Sigmoid colon (tissue), 7 donors: ENCODE results near the gene SLC7A7. TPM values are rescaled to one million over a fixed set of nuclear protein-coding genes. Genes with fewer than 3 reads are reported as not detected.

ENCODE experiments used
- DNase-seq: peaks from one replicate; pipeline ENCODE4 v3.0.0-alpha.2; 2019
- H3K27ac ChIP-seq, 4 donors: fragments of 200-600 bp; sonication (generic); one replicate each; pipeline ENCODE4 v1.5.1; 2016 to 2019; ENCODE audit warnings: mild to moderate bottlenecking in 1 of 4
- H3K27me3 ChIP-seq, 3 donors: fragments of 200-600 bp; sonication (generic); one replicate each; pipeline ENCODE4 v1.5.1; 2019; ENCODE audit warnings: mild to moderate bottlenecking in 1 of 3
- H3K36me3 ChIP-seq, 4 donors: fragments of 200-600 bp; sonication (generic); one replicate each; pipeline ENCODE4 v1.5.1; 2016 to 2019
- H3K4me1 ChIP-seq, 4 donors: fragments of 200-600 bp; sonication (generic); one replicate each; pipeline ENCODE4 v1.5.1; 2017 to 2019
- H3K4me3 ChIP-seq, 4 donors: fragments of 200-600 bp; sonication (generic); one replicate each; pipeline ENCODE4 v1.5.1; 2017 to 2019; ENCODE audit warnings: mild to moderate bottlenecking in 2 of 4, moderate library complexity in 1 of 4
- H3K9me3 ChIP-seq, 4 donors: fragments of 200-600 bp in 3 of 4; sonication (generic) in 3 of 4; one replicate each; pipeline versions ENCODE4 v1.5.1 to v1.6.1; 2013 to 2019
- EP300 ChIP-seq, 4 donors: sonication (generic); formaldehyde crosslinking; IDR thresholded peaks; one replicate each; pipeline ENCODE4 v1.6.1; 2017; ENCODE audit warnings: antibody characterized with exemption in 4 of 4
- POLR2A ChIP-seq, 2 donors: fragments of 450-650 bp; IDR thresholded peaks; one replicate each; pipeline ENCODE4 v1.6.1; 2016; ENCODE audit warnings: antibody characterized with exemption in 2 of 2, mild to moderate bottlenecking in 2 of 2, moderate library complexity in 2 of 2
- POLR2AphosphoS5 ChIP-seq, 4 donors: sonication (generic); formaldehyde crosslinking; IDR thresholded peaks; one replicate each; pipeline ENCODE4 v1.6.1; 2017; ENCODE audit warnings: antibody characterized with exemption in 4 of 4
- WGBS, 2 donors: extraction: QIAGEN DNeasy Blood & Tissue Kit; methylation state at CpG; one replicate each; pipeline ENCODE4 v1.1.7; 2013; 5-methylcytosine and 5-hydroxymethylcytosine counted together
- intact Hi-C: fragments of 100-400 bp; cut with DNase I; formaldehyde crosslinking; loops from one replicate; pipeline ENCODE4 v1.15.1; 2023
- polyA plus RNA-seq, 3 donors: library from polyadenylated mRNA; stranded (reverse); fragments of 200-250 nt; gene quantifications; one replicate each; pipeline ENCODE4 v1.2.3, GENCODE V29; 2013
- total RNA-seq, 4 donors: library from RNA; depleted of rRNA; stranded (reverse); fragments of >200 nt; gene quantifications; one replicate each; pipeline ENCODE4 v1.1.0, GENCODE V29; 2016
- TF ChIP-seq, protein P1 (sequence below), 4 experiments: fragments of 450-650 bp in 3 of 4; fragments of 200-600 bp in 1 of 4; IDR thresholded peaks; one replicate each; pipeline ENCODE4 v1.5.1; 2016 to 2019; ENCODE audit warnings: antibody characterized with exemption in 4 of 4, mild to moderate bottlenecking in 3 of 4, moderate library complexity in 2 of 4
- donor health status: healthy with polysubstance abuse.
- donor health status: Bipolar disorder and iron deficiency.
- donor health status: healthy.

SLC7A7 gene
- total and polyA plus RNA-seq, 7 donors, result 15.6 to 23.5 (median 16.4) TPM

- Histone ChIP-seq H3K9me3 (no peaks in the 10 kb centered on the region), H3K27ac (no peak overlapping the region), H3K4me3 (no peak overlapping the region), H3K27me3 (no peaks in the 10 kb centered on the region), H3K36me3 (no peaks in the 10 kb centered on the region), H3K4me1 (no peaks in the 10 kb centered on the region)
- TF ChIP-seq EP300 (IDR thresholded peaks at IDR 0.05), result no peak
- no peak for TF ChIP-seq POLR2A (IDR thresholded peaks at IDR 0.05)
- TF ChIP-seq POLR2AphosphoS5 (IDR thresholded peaks at IDR 0.05), result no peak
- TF ChIP-seq, protein P1, sequence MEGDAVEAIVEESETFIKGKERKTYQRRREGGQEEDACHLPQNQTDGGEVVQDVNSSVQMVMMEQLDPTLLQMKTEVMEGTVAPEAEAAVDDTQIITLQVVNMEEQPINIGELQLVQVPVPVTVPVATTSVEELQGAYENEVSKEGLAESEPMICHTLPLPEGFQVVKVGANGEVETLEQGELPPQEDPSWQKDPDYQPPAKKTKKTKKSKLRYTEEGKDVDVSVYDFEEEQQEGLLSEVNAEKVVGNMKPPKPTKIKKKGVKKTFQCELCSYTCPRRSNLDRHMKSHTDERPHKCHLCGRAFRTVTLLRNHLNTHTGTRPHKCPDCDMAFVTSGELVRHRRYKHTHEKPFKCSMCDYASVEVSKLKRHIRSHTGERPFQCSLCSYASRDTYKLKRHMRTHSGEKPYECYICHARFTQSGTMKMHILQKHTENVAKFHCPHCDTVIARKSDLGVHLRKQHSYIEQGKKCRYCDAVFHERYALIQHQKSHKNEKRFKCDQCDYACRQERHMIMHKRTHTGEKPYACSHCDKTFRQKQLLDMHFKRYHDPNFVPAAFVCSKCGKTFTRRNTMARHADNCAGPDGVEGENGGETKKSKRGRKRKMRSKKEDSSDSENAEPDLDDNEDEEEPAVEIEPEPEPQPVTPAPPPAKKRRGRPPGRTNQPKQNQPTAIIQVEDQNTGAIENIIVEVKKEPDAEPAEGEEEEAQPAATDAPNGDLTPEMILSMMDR (IDR thresholded peaks at IDR 0.05), result no peak
- intact Hi-C loops, result no loop called here
- WGBS, 2 donors, result 93 to 96% methylated on average over 2 of the region's 2 CpGs
- no peak for DNase-seq
Observed at GRCh38 chr14:22792158-22792557, 23.1 kb downstream of the SLC7A7 start.

GRCh38 chr14:22791301-22791700, 23.9 kb downstream of the SLC7A7 start:
- intact Hi-C loops, result no loop called here
- DNase-seq, result no peak
- H3K4me1 ChIP-seq, result no peaks in the 10 kb centered on the region
- H3K9me3 ChIP-seq, result no peaks in the 10 kb centered on the region
- 56 to 77% methylated on average over 3 of the region's 3 CpGs for WGBS, 2 donors
- H3K27ac ChIP-seq, result no peak overlapping the region
- no peak overlapping the region for H3K4me3 ChIP-seq
- H3K27me3 ChIP-seq, result no peaks in the 10 kb centered on the region
- no peaks in the 10 kb centered on the region for H3K36me3 ChIP-seq
- no peak for TF ChIP-seq POLR2A (IDR thresholded peaks at IDR 0.05)
- no peak for TF ChIP-seq POLR2AphosphoS5 (IDR thresholded peaks at IDR 0.05)
- TF ChIP-seq EP300 (IDR thresholded peaks at IDR 0.05), result no peak

- Histone ChIP-seq H3K36me3 (no peaks in the 10 kb centered on the region), H3K27me3 (no peaks in the 10 kb centered on the region), H3K4me3 (no peak overlapping the region), H3K9me3 (no peaks in the 10 kb centered on the region), H3K27ac (no peak overlapping the region), H3K4me1 (no peaks in the 10 kb centered on the region)
- no peak for DNase-seq
- TF ChIP-seq POLR2AphosphoS5 (IDR thresholded peaks at IDR 0.05) (no peak), POLR2A (IDR thresholded peaks at IDR 0.05) (no peak)
- TF ChIP-seq, protein P1 (IDR thresholded peaks at IDR 0.05), result no peak
- intact Hi-C loops, result no loop called here
- WGBS, 2 donors, result 96 to 97% methylated on average over 4 of the region's 4 CpGs
Observed at GRCh38 chr14:22786685-22787084, 28.6 kb downstream of the SLC7A7 start.

DNA sequence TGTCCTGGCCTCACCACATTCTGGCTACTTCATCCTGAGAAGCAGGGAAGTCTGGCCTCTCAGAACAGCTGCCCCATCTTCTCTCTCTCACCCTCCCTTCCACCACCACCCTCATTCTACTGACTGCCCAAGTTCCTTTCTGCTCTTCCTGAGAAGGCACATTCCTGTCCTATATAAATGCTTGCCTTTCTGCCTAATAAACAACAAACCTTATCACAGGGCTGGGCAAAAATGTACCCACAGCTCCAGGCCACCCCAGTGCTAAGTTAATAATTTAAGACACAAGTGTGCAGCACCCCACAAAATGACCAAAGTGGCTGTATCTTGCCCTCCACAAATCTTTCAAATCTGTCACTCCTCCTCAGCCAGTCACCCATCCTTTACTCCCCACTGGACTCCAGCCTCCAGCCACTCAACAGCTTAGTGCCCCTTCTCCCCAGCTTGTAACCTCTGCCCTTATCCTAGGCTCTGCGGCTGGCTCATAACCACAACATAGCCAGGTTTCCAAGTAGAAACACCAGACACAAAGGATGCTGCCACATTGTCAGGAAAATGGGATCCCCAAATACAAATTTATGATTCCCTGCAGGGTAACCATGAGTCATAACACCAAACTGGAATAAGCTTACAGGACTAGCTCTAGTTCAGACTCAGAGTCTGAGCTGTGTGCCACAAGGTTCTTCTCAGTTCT, 33.8 kb downstream of the SLC7A7 start:
- Histone ChIP-seq H3K27ac (no peak overlapping the region), H3K36me3 (no peaks in the 10 kb centered on the region), H3K9me3 (no peaks in the 10 kb centered on the region), H3K4me1 (no peaks in the 10 kb centered on the region), H3K4me3 (no peak overlapping the region), H3K27me3 (no peaks in the 10 kb centered on the region)
- intact Hi-C loops, result no loop called here
- 1 to 2% methylated on average over 1 of the region's 1 CpG for WGBS, 2 donors
- TF ChIP-seq EP300 (IDR thresholded peaks at IDR 0.05) (no peak), POLR2A (IDR thresholded peaks at IDR 0.05) (no peak), POLR2AphosphoS5 (IDR thresholded peaks at IDR 0.05) (no peak)
- TF ChIP-seq, protein P1 (IDR thresholded peaks at IDR 0.05), result no peak
- DNase-seq, result no peak

- Histone ChIP-seq H3K9me3 (no peaks in the 10 kb centered on the region), H3K36me3 (no peaks in the 10 kb centered on the region), H3K27me3 (no peaks in the 10 kb centered on the region), H3K27ac (no peak overlapping the region), H3K4me3 (no peak overlapping the region), H3K4me1 (no peaks in the 10 kb centered on the region)
- no peak for DNase-seq
- 92 to 93% methylated on average over 5 of the region's 5 CpGs for WGBS, 2 donors
- intact Hi-C loops, result no loop called here
- TF ChIP-seq EP300 (IDR thresholded peaks at IDR 0.05) (no peak), POLR2AphosphoS5 (IDR thresholded peaks at IDR 0.05) (no peak), POLR2A (IDR thresholded peaks at IDR 0.05) (no peak)
- TF ChIP-seq, protein P1 (IDR thresholded peaks at IDR 0.05), result no peak
Observed at GRCh38 chr14:22780941-22781300, 34.3 kb downstream of the SLC7A7 start.
